ENCODE measurements around the gene MYO1B. TPM values are rescaled to one million over a fixed set of nuclear protein-coding genes. Genes with fewer than 3 reads are reported as not detected.

MYO1B gene
- total and polyA plus RNA-seq, 10 of the 15 experiments (the other 5 are each of a cell fraction or from before 2014, with no cell fraction given), result 0.10 to 4.2 (median 1.6) TPM

DNA sequence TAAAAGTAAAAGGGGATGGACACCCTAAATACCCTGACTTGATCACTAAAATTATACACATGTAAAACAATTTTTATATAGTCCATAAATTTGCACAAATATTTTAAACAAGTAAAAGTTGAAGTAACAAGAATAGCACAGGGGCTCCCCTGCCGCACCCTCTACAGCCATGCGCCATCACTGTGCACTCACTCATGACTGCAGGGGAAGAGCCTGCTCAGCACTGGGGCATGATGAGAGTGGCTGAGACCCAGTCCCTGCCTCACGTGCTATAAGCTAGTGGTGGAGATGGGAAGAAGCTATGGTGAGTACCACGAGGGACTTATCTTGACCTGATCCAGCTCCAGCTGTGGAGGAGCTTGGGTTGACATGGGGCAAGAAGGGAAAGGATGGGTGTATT is 46.9 kb upstream of the MYO1B start (continued):
- TF ChIP-seq, protein P1, sequence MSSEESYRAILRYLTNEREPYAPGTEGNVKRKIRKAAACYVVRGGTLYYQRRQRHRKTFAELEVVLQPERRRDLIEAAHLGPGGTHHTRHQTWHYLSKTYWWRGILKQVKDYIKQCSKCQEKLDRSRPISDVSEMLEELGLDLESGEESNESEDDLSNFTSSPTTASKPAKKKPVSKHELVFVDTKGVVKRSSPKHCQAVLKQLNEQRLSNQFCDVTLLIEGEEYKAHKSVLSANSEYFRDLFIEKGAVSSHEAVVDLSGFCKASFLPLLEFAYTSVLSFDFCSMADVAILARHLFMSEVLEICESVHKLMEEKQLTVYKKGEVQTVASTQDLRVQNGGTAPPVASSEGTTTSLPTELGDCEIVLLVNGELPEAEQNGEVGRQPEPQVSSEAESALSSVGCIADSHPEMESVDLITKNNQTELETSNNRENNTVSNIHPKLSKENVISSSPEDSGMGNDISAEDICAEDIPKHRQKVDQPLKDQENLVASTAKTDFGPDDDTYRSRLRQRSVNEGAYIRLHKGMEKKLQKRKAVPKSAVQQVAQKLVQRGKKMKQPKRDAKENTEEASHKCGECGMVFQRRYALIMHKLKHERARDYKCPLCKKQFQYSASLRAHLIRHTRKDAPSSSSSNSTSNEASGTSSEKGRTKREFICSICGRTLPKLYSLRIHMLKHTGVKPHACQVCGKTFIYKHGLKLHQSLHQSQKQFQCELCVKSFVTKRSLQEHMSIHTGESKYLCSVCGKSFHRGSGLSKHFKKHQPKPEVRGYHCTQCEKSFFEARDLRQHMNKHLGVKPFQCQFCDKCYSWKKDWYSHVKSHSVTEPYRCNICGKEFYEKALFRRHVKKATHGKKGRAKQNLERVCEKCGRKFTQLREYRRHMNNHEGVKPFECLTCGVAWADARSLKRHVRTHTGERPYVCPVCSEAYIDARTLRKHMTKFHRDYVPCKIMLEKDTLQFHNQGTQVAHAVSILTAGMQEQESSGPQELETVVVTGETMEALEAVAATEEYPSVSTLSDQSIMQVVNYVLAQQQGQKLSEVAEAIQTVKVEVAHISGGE (CRISPR knock-in tag; IDR thresholded peaks at IDR 0.05), result no peak
- no peak for TF ChIP-seq RCOR1 (conservative IDR thresholded peaks at IDR 0.05; ENCODE audit: low read depth, low read length)
- TF ChIP-seq, protein P2, sequence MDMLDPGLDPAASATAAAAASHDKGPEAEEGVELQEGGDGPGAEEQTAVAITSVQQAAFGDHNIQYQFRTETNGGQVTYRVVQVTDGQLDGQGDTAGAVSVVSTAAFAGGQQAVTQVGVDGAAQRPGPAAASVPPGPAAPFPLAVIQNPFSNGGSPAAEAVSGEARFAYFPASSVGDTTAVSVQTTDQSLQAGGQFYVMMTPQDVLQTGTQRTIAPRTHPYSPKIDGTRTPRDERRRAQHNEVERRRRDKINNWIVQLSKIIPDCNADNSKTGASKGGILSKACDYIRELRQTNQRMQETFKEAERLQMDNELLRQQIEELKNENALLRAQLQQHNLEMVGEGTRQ (IDR thresholded peaks at IDR 0.05; ENCODE audit: borderline replicate concordance, low read depth, low read length), result no peak

DNA sequence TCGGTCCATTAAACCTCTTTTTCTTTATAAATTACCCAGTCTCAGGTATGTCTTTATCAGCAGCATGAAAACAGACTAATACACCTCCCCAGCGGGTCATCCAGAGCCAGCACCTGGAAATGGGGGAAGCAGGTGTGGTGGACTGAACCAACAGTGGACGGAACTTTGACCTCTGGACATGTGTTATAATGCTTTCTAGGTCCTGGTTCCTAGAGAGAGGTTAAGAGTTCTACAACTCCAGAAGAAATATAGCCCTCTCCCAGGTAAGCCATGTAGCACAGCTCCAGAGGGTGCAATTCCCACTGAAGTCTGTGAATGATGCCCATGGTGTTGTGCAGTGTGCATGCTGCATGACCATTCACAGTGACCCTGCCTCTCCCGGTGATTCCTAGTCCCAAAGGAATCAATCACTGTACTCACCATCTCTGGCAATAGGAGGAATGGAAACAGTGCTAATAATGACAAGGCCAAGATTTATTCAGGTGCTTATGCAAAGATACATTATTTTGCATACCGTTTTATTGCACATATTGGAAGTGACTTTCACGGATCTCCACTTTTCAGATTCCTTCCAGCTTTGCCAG is 45.2 kb upstream of the MYO1B start:
- no peak for ATAC-seq
- WGBS (ENCODE audit: insufficient coverage, insufficient replicate concordance, low lambda C conversion rate, missing lambda C conversion rate), result 52% methylated on average over 6 of the region's 6 CpGs
- ChIA-PET POLR2A (no interaction called here), CTCF (no interaction called here), RAD21 (ENCODE audit: unreplicated experiment) (no interaction called here), SMC1A (ENCODE audit: uncharacterized antibody, unreplicated experiment) (interaction anchor here (1.1 kb wide), 1 partner anchor 148 kb away, joined by 3 read pairs; no protein-coding TSS in a partner anchor)
- BruUV-seq (replicated peaks), result no TSS peak
- no peaks in the 10 kb centered on the region for H3K79me2 ChIP-seq (ENCODE audit: control insufficient read depth, insufficient read depth, low read length)
- in situ Hi-C loops (cut with MboI), result no loop called here
- H3K27me3 ChIP-seq (replicated peaks in 1 of 2; ENCODE audit: control insufficient read depth in 2 of 2, insufficient read depth in 2 of 2, low read length in 1 of 2), result no peaks in the 10 kb centered on the region
- no peaks in the 10 kb centered on the region; the same call in 1 of the 3 replicates for H3K9me3 ChIP-seq (replicated peaks; ENCODE audit: control insufficient read depth, insufficient read depth, low read length)
- H3K4me2 ChIP-seq (ENCODE audit: control insufficient read depth, insufficient read depth), result no peak overlapping the region
- TF ChIP-seq TARDBP (IDR thresholded peaks at IDR 0.05; ENCODE audit: borderline replicate concordance), result no peak
- no peak for TF ChIP-seq NFYA (IDR thresholded peaks at IDR 0.05; ENCODE audit: borderline replicate concordance, low read depth, low read length)
- no peak for TF ChIP-seq RCOR1 (conservative IDR thresholded peaks at IDR 0.05; ENCODE audit: low read depth, low read length)
- no peak for TF ChIP-seq RBBP5 (conservative IDR thresholded peaks at IDR 0.05)
- TF ChIP-seq MEF2B (IDR thresholded peaks at IDR 0.05; ENCODE audit: partially characterized antibody, poor library complexity, severe bottlenecking), result no peak
- TF ChIP-seq, protein P3, sequence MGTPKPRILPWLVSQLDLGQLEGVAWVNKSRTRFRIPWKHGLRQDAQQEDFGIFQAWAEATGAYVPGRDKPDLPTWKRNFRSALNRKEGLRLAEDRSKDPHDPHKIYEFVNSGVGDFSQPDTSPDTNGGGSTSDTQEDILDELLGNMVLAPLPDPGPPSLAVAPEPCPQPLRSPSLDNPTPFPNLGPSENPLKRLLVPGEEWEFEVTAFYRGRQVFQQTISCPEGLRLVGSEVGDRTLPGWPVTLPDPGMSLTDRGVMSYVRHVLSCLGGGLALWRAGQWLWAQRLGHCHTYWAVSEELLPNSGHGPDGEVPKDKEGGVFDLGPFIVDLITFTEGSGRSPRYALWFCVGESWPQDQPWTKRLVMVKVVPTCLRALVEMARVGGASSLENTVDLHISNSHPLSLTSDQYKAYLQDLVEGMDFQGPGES (IDR thresholded peaks at IDR 0.05), result no peak
- TF ChIP-seq MTA3 (IDR thresholded peaks at IDR 0.05; ENCODE audit: borderline replicate concordance, low read length), result no peak
- no peak for TF ChIP-seq EP300 (IDR thresholded peaks at IDR 0.05; ENCODE audit: borderline replicate concordance in 1 of 2, control insufficient read depth in 1 of 2, low read depth in 2 of 2, low read length in 2 of 2)
- no peak for TF ChIP-seq BMI1 (IDR thresholded peaks at IDR 0.05; ENCODE audit: borderline replicate concordance)
- TF ChIP-seq TAF1 (IDR thresholded peaks at IDR 0.05; ENCODE audit: borderline replicate concordance, low read depth, low read length), result no peak
- no peak for TF ChIP-seq NFYB (IDR thresholded peaks at IDR 0.05; ENCODE audit: insufficient read depth, low read depth, low read length)
- H4K20me1 ChIP-seq (ENCODE audit: control insufficient read depth, insufficient read depth), result no peaks in the 10 kb centered on the region
- H3K27ac ChIP-seq (ENCODE audit: control insufficient read depth, insufficient read depth), result no peak overlapping the region
- intact Hi-C loops (cut with micrococcal nuclease; ENCODE audit: unreplicated experiment), result no loop called here
- H3K4me3 ChIP-seq, result no peak overlapping the region
- no peak for DNase-seq (ENCODE audit: low read depth, low spot score)
- FAIRE-seq, result no peak
- no peak overlapping the region for H2AFZ ChIP-seq (ENCODE audit: control insufficient read depth, low read depth, low read length)
- H3K4me1 ChIP-seq (ENCODE audit: control insufficient read depth, insufficient read depth, low read length), result peaks cover under 1% of the 10 kb centered on the region; the same call in 1 of the 2 replicates
- no peaks in the 10 kb centered on the region for H3K36me3 ChIP-seq (ENCODE audit: control insufficient read depth in 2 of 2, insufficient read depth in 2 of 2, low read length in 1 of 2)
- H3K9ac ChIP-seq (ENCODE audit: control insufficient read depth, insufficient read depth, low read length), result no peak overlapping the region

All from GM12878 (cell line).